Liver (tissue), 9 donors: Measurements from ENCODE around the gene PLCL1. TPM values are rescaled to one million over a fixed set of nuclear protein-coding genes. Genes with fewer than 3 reads are reported as not detected.

ENCODE experiments used
- DNase-seq: peaks from one replicate; pipeline ENCODE4 v3.0.0-alpha.2; 2017; ENCODE audit warnings: low spot score
- H3K27ac ChIP-seq, 2 donors: one replicate each; pipeline ENCODE4 v1.7.0; 2013; ENCODE audit warnings: inconsistent platforms in 2 of 2, low read length in 2 of 2, control low read depth in 1 of 2, low read depth in 1 of 2, mild to moderate bottlenecking in 1 of 2
- H3K27me3 ChIP-seq, 4 donors: one replicate each; pipeline versions ENCODE4 v1.6.1 to v1.7.0; 2013; ENCODE audit warnings: low read length in 3 of 4, inconsistent platforms in 1 of 4, mild to moderate bottlenecking in 1 of 4, moderate library complexity in 1 of 4; ENCODE audit not compliant: control insufficient read depth in 4 of 4, insufficient read depth in 4 of 4
- H3K36me3 ChIP-seq, 4 donors: one replicate each; pipeline versions ENCODE4 v1.6.1 to v1.7.0; 2013; ENCODE audit warnings: low read length in 3 of 4, mild to moderate bottlenecking in 3 of 4, low read depth in 1 of 4, moderate library complexity in 1 of 4; ENCODE audit not compliant: control insufficient read depth in 4 of 4, insufficient read depth in 3 of 4
- H3K4me1 ChIP-seq, 4 donors: one replicate each; pipeline versions ENCODE4 v1.6.1 to v1.7.0; 2013; ENCODE audit warnings: low read length in 3 of 4, mild to moderate bottlenecking in 3 of 4, moderate library complexity in 1 of 4; ENCODE audit not compliant: control insufficient read depth in 4 of 4, insufficient read depth in 4 of 4
- H3K4me3 ChIP-seq, 3 donors: one replicate each; pipeline versions ENCODE4 v1.6.1 to v1.7.0; 2013; ENCODE audit warnings: low read length in 3 of 3, control low read depth in 1 of 3, low read depth in 1 of 3, mild to moderate bottlenecking in 1 of 3
- H3K9ac ChIP-seq, 2 donors: one replicate each; pipeline ENCODE4 v1.7.0; 2013; ENCODE audit warnings: low read length in 2 of 2, mild to moderate bottlenecking in 2 of 2, moderate library complexity in 2 of 2, control low read depth in 1 of 2, low read depth in 1 of 2
- H3K9me3 ChIP-seq, 4 donors: one replicate each; pipeline versions ENCODE4 v1.6.1 to v1.7.0; 2013; ENCODE audit warnings: low read length in 3 of 4; ENCODE audit not compliant: control insufficient read depth in 4 of 4
- CTCF ChIP-seq: fragments of 150-350 bp; IDR thresholded peaks from 2 replicates; pipeline ENCODE4 v1.5.1; 2017; ENCODE audit warnings: improper control_type of control experiment, low read depth, low read length; ENCODE audit not compliant: missing input control
- EGR1 ChIP-seq, 2 donors: IDR thresholded peaks; 2 replicates each; pipeline ENCODE4 v1.6.1; 2016 to 2018; ENCODE audit warnings: antibody characterized with exemption in 2 of 2, low read depth in 2 of 2
- FOXA1 ChIP-seq: IDR thresholded peaks from 2 replicates; pipeline ENCODE4 v1.6.1; 2016; ENCODE audit warnings: antibody characterized with exemption
- FOXA2 ChIP-seq: IDR thresholded peaks from 2 replicates; pipeline ENCODE4 v1.6.1; 2016; ENCODE audit warnings: antibody characterized with exemption
- GABPA ChIP-seq, 2 donors: IDR thresholded peaks in 1 of 2; conservative IDR thresholded peaks in 1 of 2; 2 replicates each; pipeline ENCODE4 v1.6.1; 2016; ENCODE audit warnings: antibody characterized with exemption in 2 of 2, mild to moderate bottlenecking in 1 of 2, moderate library complexity in 1 of 2
- HNF4A ChIP-seq, 2 donors: conservative IDR thresholded peaks; 2 replicates each; pipeline ENCODE4 v1.6.1; 2016; ENCODE audit warnings: antibody characterized with exemption in 2 of 2, mild to moderate bottlenecking in 2 of 2
- JUND ChIP-seq, 2 donors: IDR thresholded peaks; 2 replicates each; pipeline ENCODE4 v1.6.1; 2016; ENCODE audit warnings: antibody characterized with exemption in 2 of 2
- MAX ChIP-seq: IDR thresholded peaks from 2 replicates; pipeline ENCODE4 v1.6.1; 2016; ENCODE audit warnings: antibody characterized with exemption
- NR2F2 ChIP-seq: IDR thresholded peaks from 2 replicates; pipeline ENCODE4 v1.6.1; 2016; ENCODE audit warnings: antibody characterized with exemption
- RAD21 ChIP-seq, 2 donors: IDR thresholded peaks; 2 replicates each; pipeline ENCODE4 v1.6.1; 2016; ENCODE audit warnings: antibody characterized with exemption in 2 of 2, mild to moderate bottlenecking in 2 of 2
- REST ChIP-seq: IDR thresholded peaks from 2 replicates; pipeline ENCODE4 v1.6.1; 2016; ENCODE audit warnings: antibody characterized with exemption, mild to moderate bottlenecking
- RXRA ChIP-seq, 2 donors: IDR thresholded peaks; 2 replicates each; pipeline ENCODE4 v1.6.1; 2017 to 2018; ENCODE audit warnings: antibody characterized with exemption in 2 of 2, mild to moderate bottlenecking in 1 of 2
- SP1 ChIP-seq: IDR thresholded peaks from 2 replicates; pipeline ENCODE4 v1.6.1; 2018; ENCODE audit warnings: antibody characterized with exemption, mild to moderate bottlenecking
- TAF1 ChIP-seq: conservative IDR thresholded peaks from 2 replicates; pipeline ENCODE4 v1.6.1; 2016; ENCODE audit warnings: antibody characterized with exemption, mild to moderate bottlenecking
- YY1 ChIP-seq: IDR thresholded peaks from 2 replicates; pipeline ENCODE4 v1.6.1; 2016; ENCODE audit warnings: antibody characterized with exemption, mild to moderate bottlenecking
- ZBTB33 ChIP-seq: IDR thresholded peaks from 2 replicates; pipeline ENCODE4 v1.6.1; 2016; ENCODE audit warnings: antibody characterized with exemption
- WGBS: extraction: QIAGEN DNeasy Blood & Tissue Kit; methylation state at CpG from one replicate; pipeline ENCODE4 v1.1.7; 2013; 5-methylcytosine and 5-hydroxymethylcytosine counted together
- polyA plus RNA-seq, 2 donors: library from polyadenylated mRNA; stranded (reverse) in 1 of 2; unstranded in 1 of 2; fragments of 200-250 nt in 1 of 2; fragments of >200 nt in 1 of 2; fragmentation: Nextera tagmentation in 1 of 2; extraction: Ambion mirVana in 1 of 2; gene quantifications; one replicate each; pipeline versions ENCODE4 v1.2.1 to v1.2.3, GENCODE V29; 2013 to 2015
- total RNA-seq, 2 donors: library from RNA; depleted of rRNA; stranded (reverse); fragments of >200 nt; gene quantifications; one replicate each; pipeline ENCODE4 v1.2.3, GENCODE V29; 2014
- donor health status: healthy.
- donor health status: healthy.
- donor health status: healthy.
- donor health status: healthy.
- donor health status: healthy.

PLCL1 gene
- total and polyA plus RNA-seq, 4 donors, result 0.08 to 0.59 (median 0.31) TPM

- TF ChIP-seq EGR1 (IDR thresholded peaks at IDR 0.05; ENCODE audit: low read depth in 2 of 2) (no peak), ZBTB33 (no peak), TAF1 (no peak), SP1 (no peak), NR2F2 (no peak), REST (peak; percentile 44), CTCF (peak; percentile 55), JUND (IDR thresholded peaks at IDR 0.05) (no peak), RXRA (IDR thresholded peaks at IDR 0.05) (no peak), RAD21 (IDR thresholded peaks at IDR 0.05) (peak; percentile 86 to 89), YY1 (peak; percentile 44), FOXA2 (no peak), FOXA1 (no peak), GABPA (IDR thresholded peaks at IDR 0.05 in 1 of 2, conservative IDR thresholded peaks at IDR 0.05 in 1 of 2) (no peak), MAX (no peak)
- Histone ChIP-seq H3K27ac (no peak overlapping the region), H3K4me1 (no peaks in the 10 kb centered on the region), H3K36me3 (no peaks in the 10 kb centered on the region), H3K27me3 (no peaks in the 10 kb centered on the region), H3K9ac (no peak overlapping the region), H3K4me3 (no peak overlapping the region), H3K9me3 (no peaks in the 10 kb centered on the region)
- 51% methylated on average over 1 of the region's 1 CpG for WGBS
- no peak for DNase-seq
Observed at GRCh38 chr2:198127627-198128026, 323.2 kb downstream of the PLCL1 start.

GRCh38 chr2:198129609-198130008 lies 325.2 kb downstream of the PLCL1 start:
- Histone ChIP-seq H3K36me3 (no peaks in the 10 kb centered on the region), H3K27ac (no peak overlapping the region), H3K9me3 (no peaks in the 10 kb centered on the region), H3K27me3 (no peaks in the 10 kb centered on the region), H3K4me3 (no peak overlapping the region), H3K4me1 (no peaks in the 10 kb centered on the region), H3K9ac (no peak overlapping the region)
- DNase-seq, result no peak
- TF ChIP-seq RAD21 (IDR thresholded peaks at IDR 0.05) (no peak), FOXA1 (no peak), HNF4A (conservative IDR thresholded peaks at IDR 0.05) (no peak), ZBTB33 (no peak), FOXA2 (no peak), REST (no peak), MAX (no peak), JUND (IDR thresholded peaks at IDR 0.05) (no peak)
- 69% methylated on average over 5 of the region's 5 CpGs for WGBS
